ENCODE data around the gene FAM184A. TPM values are rescaled to one million over a fixed set of nuclear protein-coding genes. Genes with fewer than 3 reads are reported as not detected.

Gene FAM184A
- total and polyA plus RNA-seq, 2 donors (not counting 3 experiments of a cell fraction or from before 2014, with no cell fraction given): 0.04 to 0.84 TPM

- no peaks in the 10 kb centered on the region for H3K27me3 ChIP-seq (ENCODE audit: control insufficient read depth in 2 of 2, insufficient read depth in 2 of 2, low read length in 2 of 2)
- no TSS peak for BruUV-seq (replicated peaks)
- H3K4me3 ChIP-seq (replicated peaks in 1 of 3; ENCODE audit: insufficient read depth in 1 of 3, low read depth in 1 of 3, low read length in 3 of 3): no peak overlapping the region
- dilution Hi-C loops (cut with MboI; ENCODE audit: extremely low pct_ligation_motif_present, low sequenced_read_pairs) (no loop called here), intact Hi-C loops (cut with micrococcal nuclease) (no loop called here)
- no peaks in the 10 kb centered on the region for H3K9me1 ChIP-seq (replicated peaks; ENCODE audit: control insufficient read depth, extremely low read depth, insufficient read depth, low read length)
- no peak overlapping the region for H3K9ac ChIP-seq (replicated peaks; ENCODE audit: extremely low read depth, insufficient read depth, low read length)
- H3K27ac ChIP-seq (ENCODE audit: insufficient read depth, low read depth, low read length): no peak overlapping the region
- FAIRE-seq (no peak), DNase-seq (ENCODE audit: low read depth, low spot score) (no peak)
- ChIA-PET CTCF (no interaction called here), POLR2A (no interaction called here)
- H3K4me1 ChIP-seq (ENCODE audit: control insufficient read depth, extremely low read depth, insufficient read depth, low read length): no peaks in the 10 kb centered on the region
- no peaks in the 10 kb centered on the region for H3K79me2 ChIP-seq (ENCODE audit: control insufficient read depth, insufficient read depth, low read length)
- no peaks in the 10 kb centered on the region for H3K36me3 ChIP-seq (ENCODE audit: control insufficient read depth in 2 of 2, extremely low read depth in 1 of 2, insufficient read depth in 2 of 2, low read length in 2 of 2)
- no peak overlapping the region for H3K4me2 ChIP-seq (ENCODE audit: insufficient read depth, low read length)
- H4K20me1 ChIP-seq (replicated peaks; ENCODE audit: control insufficient read depth, extremely low read depth, insufficient read depth, low read length): no peaks in the 10 kb centered on the region
- no peak overlapping the region for H2AFZ ChIP-seq (ENCODE audit: low read depth, low read length)
- no peaks in the 10 kb centered on the region for H3K9me3 ChIP-seq (replicated peaks; ENCODE audit: control insufficient read depth, insufficient read depth, low read length)
- TF ChIP-seq MYC (IDR thresholded peaks at IDR 0.05; ENCODE audit: low read depth, low read length): no peak
- no peak for TF ChIP-seq MAX (IDR thresholded peaks at IDR 0.05; ENCODE audit: insufficient read depth, insufficient read length)
- no peak for TF ChIP-seq JUN (IDR thresholded peaks at IDR 0.05; ENCODE audit: borderline replicate concordance, insufficient read depth, insufficient read length, low read depth)
- no peak for TF ChIP-seq GATA2 (IDR thresholded peaks at IDR 0.05; ENCODE audit: insufficient read depth, insufficient read length, low read depth, low read length)
- no peak for TF ChIP-seq CTCF (IDR thresholded peaks at IDR 0.05; ENCODE audit: extremely low read depth in 1 of 2, insufficient read depth in 1 of 2, low read depth in 1 of 2, low read length in 2 of 2)
- no peak for TF ChIP-seq EZH2 (IDR thresholded peaks at IDR 0.05; ENCODE audit: borderline replicate concordance, low read depth, low read length, severe bottlenecking)
- no peak for TF ChIP-seq POLR2AphosphoS5 (IDR thresholded peaks at IDR 0.05; ENCODE audit: insufficient read depth, low read depth, low read length)
- TF ChIP-seq POLR2A (IDR thresholded peaks at IDR 0.05; ENCODE audit: low read depth, low read length): no peak
- TF ChIP-seq FOS (IDR thresholded peaks at IDR 0.05; ENCODE audit: borderline replicate concordance, insufficient read depth, low read length): no peak
Observed at GRCh38 chr6:119055069-119055468, 23.4 kb downstream of the FAM184A start.

All from endothelial cell of umbilical vein (primary cell).